ENCODE measurements around the gene ZNF385C.

DNA sequence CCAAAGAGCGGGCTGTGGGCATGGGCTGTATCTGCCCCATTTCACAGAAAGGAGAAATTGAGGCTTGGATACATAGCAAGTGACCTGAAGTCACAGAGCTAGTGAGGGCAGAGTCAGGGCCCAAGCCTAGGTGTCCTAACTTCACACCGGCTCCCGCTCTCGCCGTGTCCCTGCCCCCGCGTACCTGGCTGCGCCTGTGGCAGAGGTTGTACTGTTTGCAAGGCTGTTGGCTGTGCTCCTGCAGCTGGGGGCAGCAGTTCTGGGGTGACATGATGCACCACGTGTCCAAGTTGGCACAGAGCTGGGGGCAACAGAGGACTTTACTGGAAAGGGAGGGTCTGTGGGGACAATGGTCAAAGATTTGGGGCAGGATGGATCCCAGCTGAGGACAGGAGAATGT is 10.8 kb upstream of the ZNF385C start:
- TF ChIP-seq, protein P1, sequence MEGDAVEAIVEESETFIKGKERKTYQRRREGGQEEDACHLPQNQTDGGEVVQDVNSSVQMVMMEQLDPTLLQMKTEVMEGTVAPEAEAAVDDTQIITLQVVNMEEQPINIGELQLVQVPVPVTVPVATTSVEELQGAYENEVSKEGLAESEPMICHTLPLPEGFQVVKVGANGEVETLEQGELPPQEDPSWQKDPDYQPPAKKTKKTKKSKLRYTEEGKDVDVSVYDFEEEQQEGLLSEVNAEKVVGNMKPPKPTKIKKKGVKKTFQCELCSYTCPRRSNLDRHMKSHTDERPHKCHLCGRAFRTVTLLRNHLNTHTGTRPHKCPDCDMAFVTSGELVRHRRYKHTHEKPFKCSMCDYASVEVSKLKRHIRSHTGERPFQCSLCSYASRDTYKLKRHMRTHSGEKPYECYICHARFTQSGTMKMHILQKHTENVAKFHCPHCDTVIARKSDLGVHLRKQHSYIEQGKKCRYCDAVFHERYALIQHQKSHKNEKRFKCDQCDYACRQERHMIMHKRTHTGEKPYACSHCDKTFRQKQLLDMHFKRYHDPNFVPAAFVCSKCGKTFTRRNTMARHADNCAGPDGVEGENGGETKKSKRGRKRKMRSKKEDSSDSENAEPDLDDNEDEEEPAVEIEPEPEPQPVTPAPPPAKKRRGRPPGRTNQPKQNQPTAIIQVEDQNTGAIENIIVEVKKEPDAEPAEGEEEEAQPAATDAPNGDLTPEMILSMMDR (IDR thresholded peaks at IDR 0.05): no peak
- TF ChIP-seq POLR2A (IDR thresholded peaks at IDR 0.05): no peak

Measured in esophagus squamous epithelium (tissue), 4 donors.